Thyroid gland (tissue), 4 donors: ENCODE results near the gene NBAS.

Experiments
- POLR2A ChIP-seq, 2 donors: fragments of 450-650 bp; IDR thresholded peaks; one replicate each; pipeline ENCODE4 v1.6.1; 2017; ENCODE audit warnings: antibody characterized with exemption in 2 of 2, mild to moderate bottlenecking in 2 of 2, moderate library complexity in 1 of 2
- TF ChIP-seq, protein P1 (sequence below), 6 experiments: fragments of 200-600 bp in 3 of 6; fragments of 450-650 bp in 3 of 6; sonication (generic) in 3 of 6; IDR thresholded peaks; one replicate each; pipeline ENCODE4 v1.5.1; 2016 to 2019; ENCODE audit warnings: antibody characterized with exemption in 6 of 6, mild to moderate bottlenecking in 2 of 6, inconsistent platforms in 1 of 6, moderate library complexity in 1 of 6

DNA sequence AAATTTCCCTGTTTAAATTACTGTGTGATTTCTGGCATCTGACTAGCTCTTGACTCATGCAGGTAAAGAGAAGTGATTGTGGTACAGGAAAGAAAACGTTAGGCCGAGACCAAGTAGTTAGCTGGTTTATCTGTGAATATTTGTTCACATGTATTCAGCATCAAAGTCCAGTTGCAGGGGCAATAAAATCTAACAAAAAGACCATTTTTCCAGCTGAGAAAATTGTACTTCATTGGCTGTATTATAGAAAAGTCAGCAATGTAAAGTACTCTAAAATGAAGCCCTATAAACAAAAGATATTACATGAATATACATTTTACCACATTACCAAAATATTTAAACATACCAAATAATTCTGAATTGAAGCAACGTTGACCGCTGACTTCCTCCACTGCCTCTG is 88.3 kb downstream of the NBAS start:
- TF ChIP-seq, protein P1, sequence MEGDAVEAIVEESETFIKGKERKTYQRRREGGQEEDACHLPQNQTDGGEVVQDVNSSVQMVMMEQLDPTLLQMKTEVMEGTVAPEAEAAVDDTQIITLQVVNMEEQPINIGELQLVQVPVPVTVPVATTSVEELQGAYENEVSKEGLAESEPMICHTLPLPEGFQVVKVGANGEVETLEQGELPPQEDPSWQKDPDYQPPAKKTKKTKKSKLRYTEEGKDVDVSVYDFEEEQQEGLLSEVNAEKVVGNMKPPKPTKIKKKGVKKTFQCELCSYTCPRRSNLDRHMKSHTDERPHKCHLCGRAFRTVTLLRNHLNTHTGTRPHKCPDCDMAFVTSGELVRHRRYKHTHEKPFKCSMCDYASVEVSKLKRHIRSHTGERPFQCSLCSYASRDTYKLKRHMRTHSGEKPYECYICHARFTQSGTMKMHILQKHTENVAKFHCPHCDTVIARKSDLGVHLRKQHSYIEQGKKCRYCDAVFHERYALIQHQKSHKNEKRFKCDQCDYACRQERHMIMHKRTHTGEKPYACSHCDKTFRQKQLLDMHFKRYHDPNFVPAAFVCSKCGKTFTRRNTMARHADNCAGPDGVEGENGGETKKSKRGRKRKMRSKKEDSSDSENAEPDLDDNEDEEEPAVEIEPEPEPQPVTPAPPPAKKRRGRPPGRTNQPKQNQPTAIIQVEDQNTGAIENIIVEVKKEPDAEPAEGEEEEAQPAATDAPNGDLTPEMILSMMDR (IDR thresholded peaks at IDR 0.05), result no peak
- TF ChIP-seq POLR2A (IDR thresholded peaks at IDR 0.05), result no peak
